ENCODE data around the gene JUNB.

The JUNB gene

GRCh38 chr19:12799742-12800465 is 8.6 kb downstream of the JUNB start:
- DNase-seq (ENCODE audit: low read depth) = no peak
- TF ChIP-seq CTCF (conservative IDR thresholded peaks at IDR 0.05; ENCODE audit: low read depth, low read length) = no peak
- no peak overlapping the region for H3K4me3 ChIP-seq (ENCODE audit: low read length)

GRCh38 chr19:12800466-12800770 is 9.1 kb downstream of the JUNB start:
- no peak for DNase-seq (ENCODE audit: low read depth)
- H3K4me3 ChIP-seq (ENCODE audit: low read length) = peak overlapping the region; percentile 89
- no peak for TF ChIP-seq CTCF (conservative IDR thresholded peaks at IDR 0.05; ENCODE audit: low read depth, low read length)

- TF ChIP-seq CTCF (conservative IDR thresholded peaks at IDR 0.05; ENCODE audit: low read depth, low read length) = no peak
- peak overlapping the region; percentile 89 for H3K4me3 ChIP-seq (ENCODE audit: low read length)
- no peak for DNase-seq (ENCODE audit: low read depth)
Observed at GRCh38 chr19:12800923-12801465, 9.7 kb downstream of the JUNB start.

GRCh38 chr19:12801466-12802266 is 10.4 kb downstream of the JUNB start, which contains the start of the genes PRDX2 and THSD8:
Gene PRDX2, minus strand, starts transcription at chr19:12801800. Its CDS starts 539 bp downstream, at chr19:12801261.
Gene THSD8, plus strand, starts transcription at chr19:12802069. Its CDS starts 3 bp downstream, at chr19:12802072.
- H3K4me3 ChIP-seq (ENCODE audit: low read length) = peak within 1 kb of the TSS; percentile 89
- DNase-seq (ENCODE audit: low read depth) = no peak
- TF ChIP-seq CTCF (conservative IDR thresholded peaks at IDR 0.05; ENCODE audit: low read depth, low read length) = peak; percentile 10

- DNase-seq (ENCODE audit: low read depth) = no peak
Observed at GRCh38 chr19:12802267-12803106, 11.2 kb downstream of the JUNB start.

More at GRCh38 chr19:12802267-12803106, 11.2 kb downstream of the JUNB start:
- no peak for TF ChIP-seq CTCF (conservative IDR thresholded peaks at IDR 0.05; ENCODE audit: low read depth, low read length)
- H3K4me3 ChIP-seq (ENCODE audit: low read length) = peak overlapping the region; percentile 89

All from retinal pigment epithelial cell (primary cell).